GM12878 (cell line): ENCODE measurements around the gene USP26. TPM values are rescaled to one million over a fixed set of nuclear protein-coding genes. Genes with fewer than 3 reads are reported as not detected.
"Not testable (repeated sequence)": the region's sequence is repeated elsewhere in the genome, so short reads cannot be mapped to it uniquely, and the experiment has no call there.

Source experiments
- ATAC-seq: fragments of 200-7000 bp; cut with Tn5 transposase; 3 replicates; pipeline ENCODE4 v1.9.1; 2020; ENCODE audit warnings: mild to moderate bottlenecking, moderate library complexity
- BruUV-seq: library from RNA; stranded (reverse); fragments of 400-500 nt; replicated peaks from 2 replicates; lab custom pipeline; 2021; lab: Mats Ljungman, UMichigan
- CTCF ChIA-PET: fragments of 300-600 bp; sonication (Branson Sonifier 250); formaldehyde crosslinking; extraction: SDS; loops from one replicate; lab custom pipeline; 2021; ENCODE audit warnings: inconsistent platforms; lab: Yijun Ruan, JAX
- POLR2A ChIA-PET: fragments of 350-600 bp; formaldehyde crosslinking; extraction: SDS; loops from one replicate; lab custom pipeline; 2021; ENCODE audit warnings: inconsistent platforms; lab: Charles Lee
- RAD21 ChIA-PET: fragments of 300-600 bp; sonication (Branson Sonifier 250); formaldehyde crosslinking; loops from one replicate; lab custom pipeline; 2023; ENCODE audit warnings: antibody characterized with exemption; ENCODE audit not compliant: unreplicated experiment; lab: Charles Lee
- SMC1A ChIA-PET: fragments of 300-600 bp; sonication (Branson Sonifier 250); formaldehyde crosslinking; loops from one replicate; lab custom pipeline; 2023; ENCODE audit not compliant: unreplicated experiment, uncharacterized antibody; lab: Charles Lee
- DNase-seq: peaks from one replicate; pipeline ENCODE4 v3.0.0-alpha.2; 2011; ENCODE audit warnings: low read depth, low spot score
- FAIRE-seq: peaks from 3 replicates; lab custom pipeline; 2011; peaks lifted over from hg19 to GRCh38; lab: Jason Lieb, UNC
- H2AFZ ChIP-seq: 2 replicates; pipeline ENCODE4 v1.6.0; 2011; ENCODE audit warnings: low read depth, low read length, control low read depth; ENCODE audit not compliant: control insufficient read depth
- H3K27ac ChIP-seq: 2 replicates; pipeline ENCODE4 v1.5.1; 2011; ENCODE audit warnings: control low read depth; ENCODE audit not compliant: control insufficient read depth, insufficient read depth
- H3K27me3 ChIP-seq, 2 experiments: replicated peaks in 1 of 2; 2 replicates each; pipeline versions ENCODE4 v1.6.0 to v1.6.1; 2011; ENCODE audit warnings: low read length in 1 of 2; ENCODE audit not compliant: control insufficient read depth in 2 of 2, insufficient read depth in 2 of 2
- H3K36me3 ChIP-seq, 2 experiments: 2 replicates each; pipeline ENCODE4 v1.5.1; 2011; ENCODE audit warnings: low read length in 1 of 2; ENCODE audit not compliant: control insufficient read depth in 2 of 2, insufficient read depth in 2 of 2
- H3K4me1 ChIP-seq: 2 replicates; pipeline ENCODE4 v1.6.1; 2011; ENCODE audit warnings: mild to moderate bottlenecking, low read length, moderate library complexity, mixed read lengths; ENCODE audit not compliant: control insufficient read depth, insufficient read depth
- H3K4me2 ChIP-seq: 2 replicates; pipeline ENCODE4 v1.6.0; 2011; ENCODE audit warnings: control low read depth; ENCODE audit not compliant: control insufficient read depth, insufficient read depth
- H3K4me3 ChIP-seq: fragments of 200-600 bp; sonication (generic); 2 replicates; pipeline ENCODE4 v1.5.1; 2016
- H3K79me2 ChIP-seq: 2 replicates; pipeline ENCODE4 v1.6.0; 2011; ENCODE audit warnings: low read length; ENCODE audit not compliant: control insufficient read depth, insufficient read depth
- H3K9ac ChIP-seq: 2 replicates; pipeline ENCODE4 v1.8.0; 2011; ENCODE audit warnings: low read length, control low read depth, mixed read lengths; ENCODE audit not compliant: control insufficient read depth, insufficient read depth
- H3K9me3 ChIP-seq: replicated peaks from 3 replicates; pipeline ENCODE4 v1.5.1; 2011; ENCODE audit warnings: mild to moderate bottlenecking, low read length; ENCODE audit not compliant: control insufficient read depth, insufficient read depth
- H4K20me1 ChIP-seq: 2 replicates; pipeline ENCODE4 v1.6.0; 2011; ENCODE audit not compliant: control insufficient read depth, insufficient read depth
- IKZF2 ChIP-seq, 2 experiments: fragments of 450-650 bp; IDR thresholded peaks; 2 replicates each; pipeline ENCODE4 v1.6.1; 2017; ENCODE audit warnings: mild to moderate bottlenecking in 2 of 2, moderate library complexity in 2 of 2
- ZNF622 ChIP-seq: fragments of 450-650 bp; IDR thresholded peaks from 2 replicates; pipeline ENCODE4 v1.6.1; 2017; ENCODE audit warnings: mild to moderate bottlenecking, inconsistent platforms
- WGBS: methylation state at CpG from one replicate; pipeline ENCODE4 v1.1.6; 2016; ENCODE audit warnings: low lambda C conversion rate; ENCODE audit not compliant: insufficient replicate concordance, insufficient coverage; ENCODE audit errors: missing lambda C conversion rate; 5-methylcytosine and 5-hydroxymethylcytosine counted together
- in situ Hi-C: fragments of 300-500 bp; cut with MboI; formaldehyde crosslinking; loops from 9 replicates; pipeline ENCODE4 v1.14.3; 2018; ENCODE audit warnings: mixed read lengths
- intact Hi-C: fragments of 100-400 bp; cut with micrococcal nuclease; formaldehyde crosslinking; loops from one replicate; pipeline ENCODE4 v1.14.2; 2022; ENCODE audit not compliant: unreplicated experiment
- polyA plus RNA-seq, 11 experiments: library from polyadenylated mRNA; depleted of rRNA in 4 of 11; unstranded in 6 of 11; stranded (reverse) in 5 of 11; fragments of >200 nt; fragmentation: Nextera tagmentation in 4 of 11; fragmentation: Illumina TruSeq in 1 of 11; extraction: Ambion mirVana in 4 of 11; extraction: Trizol in 1 of 11; gene quantifications; 1 replicate in 1 of 11; 2 replicates in 10 of 11; pipeline versions ENCODE4 v1.2.1 to v1.2.3, GENCODE V29; 2011 to 2016; ENCODE audit warnings: inconsistent platforms in 2 of 11, missing spikeins in 2 of 11, low read depth in 1 of 11
- total RNA-seq, 4 experiments: library from RNA; depleted of rRNA in 3 of 4; stranded (reverse); fragments of >200 nt in 3 of 4; fragmentation: Illumina TruSeq in 1 of 4; extraction: Trizol in 1 of 4; gene quantifications; 2 replicates each; pipeline versions ENCODE4 v1.2.1 to v1.2.3, GENCODE V29; 2013 to 2021

USP26 gene
- total and polyA plus RNA-seq, 10 of the 15 experiments (the other 5 are each of a cell fraction or from before 2014, with no cell fraction given), result not detected

DNA sequence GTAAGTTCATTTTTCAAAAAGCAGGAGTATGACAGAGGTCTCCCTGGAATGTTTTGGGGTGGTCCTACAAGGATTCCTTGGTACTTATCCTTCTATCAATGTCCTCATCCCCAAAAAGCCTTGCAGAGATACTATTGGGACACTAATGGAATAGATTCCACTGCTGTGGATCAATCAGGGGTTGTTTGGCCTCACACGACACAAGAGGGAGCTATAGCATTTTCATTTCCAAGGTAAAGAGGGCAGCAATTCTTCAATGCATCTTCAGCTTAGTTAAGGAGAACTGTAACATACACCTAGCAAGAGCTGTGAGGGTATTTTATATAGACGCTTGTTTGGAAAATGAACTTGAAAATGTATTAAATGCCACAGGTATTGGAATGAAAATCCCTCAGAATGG is 50.9 kb downstream of the USP26 start:
- H3K36me3 ChIP-seq, result no peaks in the 10 kb centered on the region
- FAIRE-seq, result no peak

GRCh38 chrX:133044145-133044786 is 52.6 kb downstream of the USP26 start:
- H4K20me1 ChIP-seq, H3K36me3 ChIP-seq, H3K9me3 ChIP-seq, H2AFZ ChIP-seq, H3K79me2 ChIP-seq, FAIRE-seq, POLR2A ChIA-PET, H3K4me3 ChIP-seq, H3K4me2 ChIP-seq, H3K9ac ChIP-seq, H3K27me3 ChIP-seq, in situ Hi-C loops, H3K4me1 ChIP-seq, DNase-seq, H3K27ac ChIP-seq, RAD21 ChIA-PET, ATAC-seq, SMC1A ChIA-PET, BruUV-seq: not testable (repeated sequence)
- intact Hi-C loops, result loop anchor here (10.0 kb wide), 1 partner anchor 61 kb away; no protein-coding TSS in a partner anchor
- WGBS, result 57% methylated on average over 28 of the region's 28 CpGs
- CTCF ChIA-PET, result interaction anchor here (1.1 to 2.3 kb wide), 2 partner anchors 39 to 626 kb away, joined by 3 to 6 read pairs; no protein-coding TSS in a partner anchor

More for the DNA sequence above, 50.9 kb downstream of the USP26 start:
- Histone ChIP-seq H3K27ac (no peak overlapping the region), H3K4me3 (no peak overlapping the region), H3K9ac (no peak overlapping the region), H2AFZ (no peak overlapping the region), H3K4me2 (no peak overlapping the region), H3K79me2 (no peaks in the 10 kb centered on the region), H4K20me1 (no peaks in the 10 kb centered on the region), H3K9me3 (no peaks in the 10 kb centered on the region), H3K27me3 (no peaks in the 10 kb centered on the region), H3K4me1 (no peaks in the 10 kb centered on the region)
- TF ChIP-seq IKZF2 (IDR thresholded peaks at IDR 0.05), result no peak
- no peak for TF ChIP-seq ZNF622
- intact Hi-C loops (loop anchor here (10.0 kb wide), 1 partner anchor 59 kb away; no protein-coding TSS in a partner anchor), in situ Hi-C loops (no loop called here)
- DNase-seq (no peak), ATAC-seq (no peak)
- WGBS, result 25% methylated on average over 2 of the region's 2 CpGs
- ChIA-PET CTCF (interaction anchor here (0.6 to 2.7 kb wide), 7 partner anchors 9 to 624 kb away, joined by 3 to 7 read pairs (median 3); no protein-coding TSS in a partner anchor), RAD21 (interaction anchor here (0.9 to 2.0 kb wide), 2 partner anchors 623 to 624 kb away, joined by 3 to 4 read pairs; no protein-coding TSS in a partner anchor), POLR2A (no interaction called here), SMC1A (interaction anchor here (0.8 kb wide), 1 partner anchor 625 kb away, joined by 4 read pairs; no protein-coding TSS in a partner anchor)
- BruUV-seq, result no TSS peak
